ENCODE measurements around the gene DCLK2.
A peak's percentile ranks its signal among the peaks of the same experiment; 100 is the strongest.

The DCLK2 gene

DNA sequence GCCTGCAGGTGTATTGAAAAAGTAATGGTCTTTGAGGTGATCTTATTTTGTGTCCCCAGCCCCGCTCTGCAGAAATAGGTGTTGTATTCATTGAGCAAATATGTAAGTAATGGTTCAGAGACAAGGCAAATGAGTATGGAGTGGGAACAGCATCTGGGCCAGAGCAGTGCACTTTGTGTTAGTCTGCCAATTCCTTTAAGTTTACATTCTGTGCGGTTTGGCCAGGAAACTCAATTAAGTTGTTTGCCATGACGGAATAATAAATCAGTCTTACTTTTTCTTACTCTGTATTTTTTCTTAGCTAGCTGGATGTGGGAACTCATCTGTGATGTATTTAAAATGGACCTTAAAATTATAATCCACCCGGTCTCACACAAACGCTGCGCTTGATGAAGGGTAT is 12.6 kb downstream of the DCLK2 start:
- no peak overlapping the region for H3K4me3 ChIP-seq (ENCODE audit: low read length)
- DNase-seq (ENCODE audit: low read depth): no peak
- TF ChIP-seq, protein P1, sequence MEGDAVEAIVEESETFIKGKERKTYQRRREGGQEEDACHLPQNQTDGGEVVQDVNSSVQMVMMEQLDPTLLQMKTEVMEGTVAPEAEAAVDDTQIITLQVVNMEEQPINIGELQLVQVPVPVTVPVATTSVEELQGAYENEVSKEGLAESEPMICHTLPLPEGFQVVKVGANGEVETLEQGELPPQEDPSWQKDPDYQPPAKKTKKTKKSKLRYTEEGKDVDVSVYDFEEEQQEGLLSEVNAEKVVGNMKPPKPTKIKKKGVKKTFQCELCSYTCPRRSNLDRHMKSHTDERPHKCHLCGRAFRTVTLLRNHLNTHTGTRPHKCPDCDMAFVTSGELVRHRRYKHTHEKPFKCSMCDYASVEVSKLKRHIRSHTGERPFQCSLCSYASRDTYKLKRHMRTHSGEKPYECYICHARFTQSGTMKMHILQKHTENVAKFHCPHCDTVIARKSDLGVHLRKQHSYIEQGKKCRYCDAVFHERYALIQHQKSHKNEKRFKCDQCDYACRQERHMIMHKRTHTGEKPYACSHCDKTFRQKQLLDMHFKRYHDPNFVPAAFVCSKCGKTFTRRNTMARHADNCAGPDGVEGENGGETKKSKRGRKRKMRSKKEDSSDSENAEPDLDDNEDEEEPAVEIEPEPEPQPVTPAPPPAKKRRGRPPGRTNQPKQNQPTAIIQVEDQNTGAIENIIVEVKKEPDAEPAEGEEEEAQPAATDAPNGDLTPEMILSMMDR (conservative IDR thresholded peaks at IDR 0.05; ENCODE audit: low read depth, low read length): no peak

DNA sequence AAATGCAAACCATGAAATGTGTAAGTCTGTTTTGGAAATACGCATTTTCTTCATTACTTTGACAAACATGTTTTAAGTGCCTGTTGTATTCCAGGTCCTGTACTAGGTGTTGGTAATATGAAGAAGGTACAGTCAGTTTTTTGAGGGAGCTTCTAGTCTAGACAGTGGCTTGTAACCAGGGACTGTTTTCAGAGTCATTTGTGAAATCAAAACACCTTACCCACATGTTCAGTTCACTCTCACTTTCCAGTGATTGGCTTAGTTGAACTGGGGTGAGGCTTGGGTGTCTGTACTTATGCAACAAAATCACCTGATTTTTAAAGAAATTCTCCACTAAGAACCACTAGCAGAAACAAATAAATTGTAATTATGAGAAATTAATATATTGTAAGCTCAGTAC is 16.4 kb downstream of the DCLK2 start:
- TF ChIP-seq, protein P1 (conservative IDR thresholded peaks at IDR 0.05; ENCODE audit: low read depth, low read length): no peak
- no peak overlapping the region for H3K4me3 ChIP-seq (ENCODE audit: low read length)
- no peak for DNase-seq (ENCODE audit: low read depth)

DNA sequence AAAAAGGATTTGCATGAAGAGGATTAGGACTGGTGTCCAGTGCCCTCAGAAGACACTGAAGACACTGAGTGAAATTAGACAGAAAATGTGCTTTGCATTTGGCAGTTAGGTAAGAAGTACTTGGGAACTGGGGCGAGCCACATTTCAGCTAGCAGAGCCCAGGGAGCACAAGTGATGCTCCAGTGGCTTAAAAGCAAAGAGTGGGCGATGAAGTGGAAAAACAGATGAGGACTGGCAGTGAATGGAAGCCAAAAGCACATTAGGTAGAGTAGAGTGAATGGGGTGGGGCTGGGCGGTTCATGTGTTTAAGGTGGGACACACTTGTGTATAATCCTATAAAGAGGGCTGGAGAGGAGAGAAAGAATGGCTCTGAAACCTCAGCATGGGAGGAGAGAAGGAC is 18.4 kb downstream of the DCLK2 start:
- DNase-seq (ENCODE audit: low read depth): no peak
- TF ChIP-seq, protein P1 (conservative IDR thresholded peaks at IDR 0.05; ENCODE audit: low read depth, low read length): no peak
- no peak overlapping the region for H3K4me3 ChIP-seq (ENCODE audit: low read length)

DNA sequence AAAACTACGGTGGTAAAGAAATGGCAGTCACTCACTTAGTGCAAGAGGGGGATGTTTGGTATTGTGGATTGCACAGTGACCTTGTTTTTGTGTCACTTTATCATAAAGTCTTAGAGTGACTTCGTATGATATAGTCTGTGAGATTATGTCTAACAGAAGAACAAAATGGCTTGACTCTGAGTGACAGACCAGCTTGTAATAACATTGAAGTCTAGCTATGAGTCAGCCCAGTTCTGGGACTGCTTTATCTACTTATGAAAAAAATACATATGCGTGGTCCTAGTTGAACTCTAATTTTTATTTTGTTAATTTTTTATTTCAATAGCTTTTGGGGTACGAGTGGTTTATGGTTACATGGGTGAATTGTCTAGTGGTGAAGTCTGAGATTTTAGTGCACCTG is 20.0 kb downstream of the DCLK2 start:
- TF ChIP-seq, protein P1 (conservative IDR thresholded peaks at IDR 0.05; ENCODE audit: low read depth, low read length): no peak
- no peak overlapping the region for H3K4me3 ChIP-seq (ENCODE audit: low read length)
- no peak for DNase-seq (ENCODE audit: low read depth)

DNA sequence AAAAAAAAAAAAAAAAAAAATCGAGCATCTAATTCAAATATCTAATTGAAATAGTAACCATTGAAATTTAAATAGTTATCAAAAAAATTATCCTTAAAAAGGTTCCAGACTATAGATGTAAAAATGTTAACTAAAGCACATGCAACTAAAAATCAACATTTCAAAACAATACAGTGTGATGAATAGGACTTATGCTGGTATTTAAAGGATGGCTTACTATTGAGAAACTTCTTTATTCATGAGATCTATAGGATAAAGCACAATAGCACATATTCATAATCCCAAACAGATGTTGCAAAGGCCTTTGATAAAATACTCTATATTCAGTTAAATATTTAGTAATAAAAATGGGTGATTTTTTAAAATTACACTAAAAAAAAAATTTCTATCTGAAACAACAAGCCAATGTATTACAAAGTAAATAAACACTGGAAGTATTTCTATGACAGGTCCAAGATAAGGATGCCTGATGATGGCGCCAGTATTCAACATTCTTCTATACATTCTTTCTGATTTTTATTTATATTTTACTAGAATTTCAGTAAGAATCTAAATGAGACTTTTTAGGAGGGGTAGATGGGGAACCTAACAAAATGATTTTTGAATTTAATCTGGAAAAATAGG is 26.3 kb downstream of the DCLK2 start:
- no peak for DNase-seq (ENCODE audit: low read depth)
- no peak overlapping the region for H3K4me3 ChIP-seq (ENCODE audit: low read length)
- TF ChIP-seq, protein P1 (conservative IDR thresholded peaks at IDR 0.05; ENCODE audit: low read depth, low read length): peak; percentile 13

DNA sequence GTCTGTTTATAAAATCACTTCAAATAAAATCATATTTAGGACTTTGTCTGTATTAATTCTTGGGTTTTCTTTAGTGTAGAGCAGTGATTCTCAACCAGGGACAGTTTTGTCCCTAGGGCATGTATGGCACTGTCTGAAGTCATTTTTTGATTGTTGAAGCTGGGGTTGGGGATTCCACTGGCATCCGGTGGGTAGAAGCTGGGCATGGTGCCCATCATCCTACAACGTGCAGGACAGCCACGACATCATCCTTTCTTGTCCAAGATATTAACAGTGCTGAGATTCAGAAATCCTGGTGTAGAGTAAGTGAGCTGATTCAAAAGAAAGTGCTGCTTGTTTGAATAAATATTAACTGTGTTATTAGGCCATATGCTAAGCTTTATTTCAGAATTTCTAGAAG is 28.6 kb downstream of the DCLK2 start:
- TF ChIP-seq, protein P1 (conservative IDR thresholded peaks at IDR 0.05; ENCODE audit: low read depth, low read length): no peak
- DNase-seq (ENCODE audit: low read depth): no peak
- no peak overlapping the region for H3K4me3 ChIP-seq (ENCODE audit: low read length)

DNA sequence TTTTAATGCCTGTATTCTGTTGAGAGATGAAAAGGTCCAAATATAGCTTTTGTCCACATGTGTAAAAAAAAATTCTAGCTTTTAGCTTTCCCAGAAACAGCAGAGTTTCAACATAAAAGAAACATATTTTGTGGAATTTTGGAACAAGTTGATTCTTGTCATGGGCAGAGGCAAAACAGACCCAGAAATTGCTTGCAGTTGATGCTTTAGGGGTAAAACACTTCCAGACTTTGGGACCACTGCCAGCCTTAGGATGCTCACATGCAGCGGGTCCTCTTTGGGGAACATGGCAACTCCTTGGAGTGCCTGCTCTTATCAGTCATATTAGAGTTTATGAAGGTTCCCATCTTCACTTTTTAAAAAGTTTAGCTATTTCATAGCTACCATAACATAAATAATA is 30.4 kb downstream of the DCLK2 start:
- TF ChIP-seq, protein P1 (conservative IDR thresholded peaks at IDR 0.05; ENCODE audit: low read depth, low read length): no peak

More for the DNA sequence above, 30.4 kb downstream of the DCLK2 start:
- no peak for DNase-seq (ENCODE audit: low read depth)
- no peak overlapping the region for H3K4me3 ChIP-seq (ENCODE audit: low read length)

Measured in retinal pigment epithelial cell (primary cell).